H1 (cell line): ENCODE results near the gene ONECUT3. TPM values are rescaled to one million over a fixed set of nuclear protein-coding genes. Genes with fewer than 3 reads are reported as not detected.

Experiments
- CTCF ChIA-PET: fragments of 300-600 bp; sonication (Branson Sonifier 250); formaldehyde crosslinking; loops from one replicate; lab custom pipeline; 2021; ENCODE audit not compliant: partially characterized antibody; lab: Charles Lee
- POLR2A ChIA-PET: fragments of 300-600 bp; sonication (Branson Sonifier 250); formaldehyde crosslinking; loops from one replicate; lab custom pipeline; 2021; ENCODE audit warnings: inconsistent platforms; ENCODE audit not compliant: partially characterized antibody; lab: Charles Lee
- DNase-seq, 2 experiments: peaks; one replicate each; pipeline versions ENCODE4 v3.0.0 to v3.0.0-alpha.2; 2010 to 2022; ENCODE audit warnings: low spot score in 2 of 2, low read depth in 1 of 2, mixed read lengths in 1 of 2
- FAIRE-seq: peaks from 2 replicates; lab custom pipeline; 2011; peaks lifted over from hg19 to GRCh38; lab: Jason Lieb, UNC
- H2AFZ ChIP-seq: 2 replicates; pipeline ENCODE4 v1.8.1; 2012; ENCODE audit warnings: low read length, inconsistent platforms
- H2AK5ac ChIP-seq: 2 replicates; pipeline ENCODE4 v1.6.1; 2013; ENCODE audit warnings: low read depth, low read length
- H2BK120ac ChIP-seq: replicated peaks from 2 replicates; pipeline ENCODE3; 2013; ENCODE audit warnings: low read depth, low read length, inconsistent platforms
- H2BK12ac ChIP-seq: 2 replicates; pipeline ENCODE4 v1.6.1; 2013; ENCODE audit warnings: low read depth, low read length
- H2BK15ac ChIP-seq: 2 replicates; pipeline ENCODE4 v1.6.1; 2013; ENCODE audit warnings: low read length
- H2BK20ac ChIP-seq: 2 replicates; pipeline ENCODE4 v1.6.1; 2013; ENCODE audit warnings: low read length
- H2BK5ac ChIP-seq: 2 replicates; pipeline ENCODE4 v1.6.1; 2013; ENCODE audit warnings: low read depth, low read length
- H3K14ac ChIP-seq: 2 replicates; pipeline ENCODE4 v1.6.1; 2013; ENCODE audit warnings: inconsistent platforms; ENCODE audit not compliant: insufficient read length
- H3K18ac ChIP-seq: 2 replicates; pipeline ENCODE4 v1.6.1; 2013; ENCODE audit warnings: low read length; ENCODE audit errors: extremely low read depth
- H3K23ac ChIP-seq: 2 replicates; pipeline ENCODE4 v1.6.1; 2013; ENCODE audit warnings: inconsistent platforms; ENCODE audit not compliant: insufficient read length
- H3K23me2 ChIP-seq: 2 replicates; pipeline ENCODE4 v1.6.1; 2013; ENCODE audit warnings: low read depth, low read length
- H3K27ac ChIP-seq: 2 replicates; pipeline ENCODE4 v1.6.1; 2011; ENCODE audit warnings: low read depth, low read length, inconsistent platforms
- H3K27me3 ChIP-seq, 4 experiments: replicated peaks in 1 of 4; 1 replicate in 1 of 4; 2 replicates in 3 of 4; pipeline versions ENCODE4 v1.6.1 to v1.8.1; 2011 to 2013; ENCODE audit warnings: low read length in 3 of 4, mild to moderate bottlenecking in 3 of 4, inconsistent platforms in 2 of 4, mixed read lengths in 2 of 4, moderate library complexity in 1 of 4; ENCODE audit not compliant: control insufficient read depth in 3 of 4, insufficient read depth in 3 of 4; ENCODE audit errors: extremely low read depth in 1 of 4
- H3K36me3 ChIP-seq, 4 experiments: 2 replicates each; pipeline versions ENCODE4 v1.6.1 to v1.8.1; 2011 to 2013; ENCODE audit warnings: mild to moderate bottlenecking in 4 of 4, low read length in 3 of 4, moderate library complexity in 2 of 4, control low read depth in 1 of 4, inconsistent platforms in 1 of 4; ENCODE audit not compliant: insufficient read depth in 4 of 4, control insufficient read depth in 2 of 4
- H3K4ac ChIP-seq: replicated peaks from 2 replicates; pipeline ENCODE3; 2013; ENCODE audit warnings: low read length, low read depth, mixed read lengths, inconsistent platforms; ENCODE audit not compliant: insufficient read length
- H3K4me1 ChIP-seq, 4 experiments: replicated peaks in 1 of 4; 1 replicate in 1 of 4; 2 replicates in 3 of 4; pipeline versions ENCODE4 v1.6.1 to v1.8.1; 2011 to 2013; ENCODE audit warnings: low read length in 3 of 4, inconsistent platforms in 2 of 4, mixed read lengths in 1 of 4; ENCODE audit not compliant: insufficient read depth in 4 of 4, control insufficient read depth in 3 of 4
- H3K4me2 ChIP-seq, 2 experiments: 2 replicates each; pipeline versions ENCODE4 v1.6.1 to v1.8.1; 2011 to 2013; ENCODE audit warnings: low read depth in 2 of 2, low read length in 2 of 2, control low read depth in 1 of 2, inconsistent platforms in 1 of 2, mild to moderate bottlenecking in 1 of 2; ENCODE audit not compliant: insufficient read depth in 1 of 2
- H3K4me3 ChIP-seq, 4 experiments: fragments of 200-600, 300-600 bp in 1 of 4; sonication (generic), shearing (Covaris generic), sonication (Bioruptor Twin) in 1 of 4; 2 replicates each; pipeline versions ENCODE4 v1.5.1 to v1.8.1; 2011 to 2016; ENCODE audit warnings: low read length in 4 of 4, low read depth in 3 of 4, control low read depth in 2 of 4, inconsistent platforms in 2 of 4, mild to moderate bottlenecking in 2 of 4, mixed read lengths in 1 of 4, moderate library complexity in 1 of 4; ENCODE audit not compliant: insufficient read depth in 2 of 4; ENCODE audit errors: extremely low read depth in 1 of 4
- H3K56ac ChIP-seq: replicated peaks from 2 replicates; pipeline ENCODE3; 2013; ENCODE audit warnings: low read depth, mild to moderate bottlenecking, mixed read lengths, low read length, inconsistent platforms; ENCODE audit not compliant: insufficient read length
- H3K79me1 ChIP-seq: 2 replicates; pipeline ENCODE4 v1.6.1; 2013; ENCODE audit warnings: low read depth, low read length, control low read depth
- H3K79me2 ChIP-seq, 2 experiments: 2 replicates each; pipeline versions ENCODE4 v1.6.1 to v1.8.1; 2012 to 2013; ENCODE audit warnings: low read length in 2 of 2, mild to moderate bottlenecking in 2 of 2, inconsistent platforms in 1 of 2; ENCODE audit not compliant: insufficient read depth in 2 of 2, control insufficient read depth in 1 of 2
- H3K9ac ChIP-seq, 4 experiments: replicated peaks in 1 of 4; 1 replicate in 1 of 4; 2 replicates in 3 of 4; pipeline versions ENCODE4 v1.6.1 to v1.8.1; 2011 to 2013; ENCODE audit warnings: low read depth in 3 of 4, low read length in 3 of 4, control low read depth in 2 of 4, mild to moderate bottlenecking in 2 of 4, moderate library complexity in 2 of 4, inconsistent platforms in 1 of 4; ENCODE audit errors: extremely low read depth in 1 of 4
- H3K9me3 ChIP-seq, 2 experiments: 2 replicates each; pipeline versions ENCODE4 v1.6.1 to v1.8.1; 2012 to 2013; ENCODE audit warnings: mild to moderate bottlenecking in 2 of 2, moderate library complexity in 2 of 2, control low read depth in 1 of 2, inconsistent platforms in 1 of 2, low read depth in 1 of 2, low read length in 1 of 2, mixed read lengths in 1 of 2; ENCODE audit not compliant: insufficient read depth in 2 of 2
- H4K20me1 ChIP-seq, 2 experiments: replicated peaks in 1 of 2; 2 replicates each; pipeline versions ENCODE3 to v1.8.1; 2011 to 2013; ENCODE audit warnings: inconsistent platforms in 2 of 2, low read length in 2 of 2, mild to moderate bottlenecking in 1 of 2; ENCODE audit not compliant: insufficient read depth in 2 of 2, control insufficient read depth in 1 of 2
- H4K5ac ChIP-seq: 2 replicates; pipeline ENCODE4 v1.6.1; 2013; ENCODE audit warnings: low read length, low read depth, mixed read lengths, inconsistent platforms; ENCODE audit not compliant: insufficient read length
- H4K8ac ChIP-seq: 2 replicates; pipeline ENCODE4 v1.8.0; 2013; ENCODE audit warnings: mild to moderate bottlenecking, moderate library complexity, low read length, inconsistent platforms; ENCODE audit not compliant: insufficient read depth; ENCODE audit errors: extremely low read depth
- H4K91ac ChIP-seq: replicated peaks from 2 replicates; pipeline ENCODE3; 2013; ENCODE audit warnings: low read length, mixed read lengths, inconsistent platforms; ENCODE audit not compliant: insufficient read length
- POLR2A ChIP-seq, 2 experiments: IDR thresholded peaks; 1 replicate in 1 of 2; 2 replicates in 1 of 2; pipeline ENCODE4 v1.6.1; 2011; ENCODE audit warnings: low read depth in 2 of 2, low read length in 2 of 2, mild to moderate bottlenecking in 2 of 2; ENCODE audit errors: control extremely low read depth in 1 of 2
- SP2 ChIP-seq: IDR thresholded peaks from 2 replicates; pipeline ENCODE4 v1.6.1; 2012; ENCODE audit warnings: mild to moderate bottlenecking, low read length, inconsistent platforms
- WGBS, 2 experiments: shearing (Covaris generic) in 1 of 2; methylation state at CpG; one replicate each; pipeline versions ENCODE4 v1.1.6 to v1.1.7; 2013 to 2015; ENCODE audit warnings: low lambda C conversion rate in 2 of 2, mixed read lengths in 2 of 2, inconsistent platforms in 1 of 2, low coverage in 1 of 2, missing lambda C conversion rate in 1 of 2; ENCODE audit not compliant: insufficient replicate concordance in 2 of 2, insufficient coverage in 1 of 2, insufficient read length in 1 of 2; ENCODE audit errors: extremely low coverage in 1 of 2, missing lambda C conversion rate in 1 of 2; 5-methylcytosine and 5-hydroxymethylcytosine counted together
- polyA plus RNA-seq, 7 experiments: library from polyadenylated mRNA; depleted of rRNA in 3 of 7; stranded (reverse) in 5 of 7; unstranded in 2 of 7; fragments of >200 nt in 5 of 7; fragments of 200-250 nt in 2 of 7; gene quantifications; 1 replicate in 5 of 7; 2 replicates in 1 of 7; 4 replicates in 1 of 7; pipeline versions ENCODE4 v1.2.1 to v1.2.3, GENCODE V29; 2011 to 2013; ENCODE audit warnings: missing spikeins in 2 of 7, mixed read lengths in 2 of 7
- total RNA-seq: library from RNA; stranded (reverse); fragmentation: NEBNext Ultra II Directional; extraction: Animal tissue kit (Norgen Biotek cat#: 25700); gene quantifications from 2 replicates; pipeline ENCODE4 v1.2.1, GENCODE V29; 2021

Gene ONECUT3
- total and polyA plus RNA-seq, 2 of the 8 experiments (the other 6 are each of a cell fraction or from before 2014, with no cell fraction given), result not detected

DNA sequence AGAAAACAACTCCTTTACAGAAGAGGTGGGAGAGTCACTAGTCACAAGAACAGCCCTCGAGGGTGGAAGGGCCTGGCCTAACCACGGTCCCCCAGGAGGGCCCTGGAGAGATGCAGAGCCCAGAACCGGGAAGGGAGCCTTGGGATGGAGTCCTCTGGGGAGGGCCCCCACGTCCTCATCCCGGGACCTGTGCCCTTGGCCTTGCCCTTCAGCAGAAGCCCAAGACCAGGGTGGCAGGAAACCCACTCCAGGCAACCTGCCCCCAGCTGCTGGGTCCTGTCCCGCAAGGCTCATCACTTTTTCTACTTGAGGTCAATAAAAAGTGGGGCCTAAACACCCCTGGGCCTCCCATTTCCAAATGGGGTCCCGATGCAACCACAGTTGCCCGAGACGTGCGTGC is 61.1 kb downstream of the ONECUT3 start:
- Histone ChIP-seq H2AFZ (no peak overlapping the region), H4K5ac (no peak overlapping the region), H3K79me1 (no peaks in the 10 kb centered on the region; the same call in 1 of the 2 replicates), H2BK12ac (no peak overlapping the region), H3K4ac (no peak overlapping the region), H4K20me1 (peaks cover 2 to 5% of the 10 kb centered on the region in 2 experiments), H3K23me2 (peaks cover 2% of the 10 kb centered on the region), H3K27ac (no peak overlapping the region), H2BK120ac (no peak overlapping the region), H3K14ac (no peak overlapping the region), H3K23ac (no peak overlapping the region), H3K4me3 (no peak overlapping the region), H2BK5ac (no peak overlapping the region), H3K27me3 (peaks cover 0 to 3% (median 0%) of the 10 kb centered on the region in 4 experiments; a peak in 3 of 7 replicates), H3K36me3 (peaks cover 8 to 32% (median 11%) of the 10 kb centered on the region in 4 experiments; a peak in 6 of 8 replicates), H3K9me3 (no peaks in the 10 kb centered on the region), H2BK15ac (no peak overlapping the region), H3K4me1 (peaks cover 0 to 2% (median 0%) of the 10 kb centered on the region in 4 experiments; a peak in 3 of 7 replicates), H3K18ac (no peak overlapping the region; the same call in 1 of the 2 replicates), H3K9ac (0 out of 7 replicates have a peak overlapping the region, but pooled peaks of 1 of the 4 experiments have one; percentile 28), H3K4me2 (no peak overlapping the region), H4K8ac (no peak overlapping the region), H3K56ac (no peak overlapping the region), H2AK5ac (no peak overlapping the region), H3K79me2 (no peaks in the 10 kb centered on the region), H2BK20ac (no peak overlapping the region), H4K91ac (no peak overlapping the region)
- ChIA-PET CTCF (interaction anchor here (0.6 to 3.6 kb wide), 16 partner anchors 8 to 1843 kb away, joined by 3 to 48 read pairs (median 6); no protein-coding TSS in a partner anchor), POLR2A (interaction anchor here (0.9 to 1.4 kb wide), 6 partner anchors 11 to 80 kb away, joined by 3 read pairs; no protein-coding TSS in a partner anchor)
- TF ChIP-seq POLR2A (IDR thresholded peaks at IDR 0.05; ENCODE audit: control extremely low read depth in 1 of 2, low read depth in 2 of 2, low read length in 2 of 2) (peak in 1 of 2 experiments; percentile 22; a peak in 1 of 3 replicates), SP2 (no peak)
- FAIRE-seq (no peak), DNase-seq (no peak)
- 92% methylated on average over 10 of the region's 10 CpGs; no CpG with 5 or more reads in 1 of the 2 experiments for WGBS, 2 experiments
